Aortic smooth muscle cell (primary cell): Measurements from ENCODE around the gene MAP3K20. TPM values are rescaled to one million over a fixed set of nuclear protein-coding genes. Genes with fewer than 3 reads are reported as not detected.

Source experiments
- total RNA-seq: library from RNA; depleted of rRNA; stranded (reverse); fragments of >200 nt; gene quantifications from 2 replicates; pipeline ENCODE4 v1.2.3, GENCODE V29; 2014

Gene MAP3K20
- 32.8 and 36.9 TPM in 2 replicates for total RNA-seq

DNA sequence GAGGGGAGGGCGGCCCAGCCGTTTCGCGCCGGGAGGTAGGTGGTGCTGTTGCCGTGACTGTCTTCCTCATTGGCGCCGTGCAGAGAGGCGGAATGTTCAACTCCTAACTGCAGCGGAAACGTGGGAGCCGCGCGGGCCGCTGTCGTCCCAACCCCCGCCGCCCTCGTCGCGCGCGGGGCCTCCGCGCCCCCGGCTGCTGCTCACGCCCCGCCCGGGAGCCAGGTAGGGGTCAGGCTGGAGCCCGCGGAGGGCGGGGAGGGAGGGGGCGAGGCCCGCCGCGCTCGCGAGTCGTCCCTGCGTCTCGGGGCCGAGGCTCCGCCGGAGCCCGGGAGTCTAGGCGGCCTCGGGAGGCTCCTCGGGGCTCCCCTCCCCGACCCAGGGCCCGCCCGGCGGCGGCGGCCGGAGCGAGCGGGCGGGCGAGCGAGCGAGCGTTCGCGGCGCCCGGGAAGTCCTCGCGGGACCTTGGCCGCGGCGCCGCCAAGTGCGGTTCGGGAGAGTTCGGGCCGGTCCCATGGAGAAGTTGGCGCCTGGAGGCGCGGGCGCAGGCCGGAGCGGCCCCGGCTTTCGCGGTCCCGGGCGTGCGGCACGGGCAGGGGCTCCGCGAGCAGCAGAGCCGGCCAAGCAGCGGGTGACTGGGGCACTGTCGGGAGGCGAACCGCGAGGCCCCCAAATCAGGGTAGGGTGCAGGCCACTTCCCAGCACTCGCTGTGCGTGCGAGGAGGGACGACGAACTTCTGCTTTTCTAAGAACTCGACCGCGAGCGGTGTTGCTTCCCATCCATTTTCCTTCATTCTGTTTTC, at the start of gene MAP3K20:
Gene MAP3K20, plus strand, starts transcription at position 66 of the 800 bp plus-strand sequence. CDS start 15,186 bp downstream, outside the sequence.

